Measurements from ENCODE around the gene STX8.

The STX8 gene

DNA sequence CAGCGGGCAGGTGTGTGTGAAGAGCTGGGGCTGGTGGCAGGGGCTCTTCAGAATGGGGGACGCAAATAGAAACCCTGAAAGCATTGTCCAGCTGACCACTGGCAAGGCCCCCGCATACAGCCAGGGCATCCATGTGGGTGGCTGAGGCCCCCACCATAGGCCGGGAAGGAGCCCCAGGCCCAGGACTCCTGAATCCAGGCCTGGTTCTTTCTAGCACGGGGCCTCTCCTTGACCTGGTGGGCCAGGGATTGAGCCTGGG is 353.8 kb downstream of the STX8 start:
- no peak for TF ChIP-seq ZC3H10 (CRISPR knock-in tag; IDR thresholded peaks at IDR 0.05)
- TF ChIP-seq RARB (CRISPR knock-in tag; IDR thresholded peaks at IDR 0.05) = no peak
- no peak for ATAC-seq

DNA sequence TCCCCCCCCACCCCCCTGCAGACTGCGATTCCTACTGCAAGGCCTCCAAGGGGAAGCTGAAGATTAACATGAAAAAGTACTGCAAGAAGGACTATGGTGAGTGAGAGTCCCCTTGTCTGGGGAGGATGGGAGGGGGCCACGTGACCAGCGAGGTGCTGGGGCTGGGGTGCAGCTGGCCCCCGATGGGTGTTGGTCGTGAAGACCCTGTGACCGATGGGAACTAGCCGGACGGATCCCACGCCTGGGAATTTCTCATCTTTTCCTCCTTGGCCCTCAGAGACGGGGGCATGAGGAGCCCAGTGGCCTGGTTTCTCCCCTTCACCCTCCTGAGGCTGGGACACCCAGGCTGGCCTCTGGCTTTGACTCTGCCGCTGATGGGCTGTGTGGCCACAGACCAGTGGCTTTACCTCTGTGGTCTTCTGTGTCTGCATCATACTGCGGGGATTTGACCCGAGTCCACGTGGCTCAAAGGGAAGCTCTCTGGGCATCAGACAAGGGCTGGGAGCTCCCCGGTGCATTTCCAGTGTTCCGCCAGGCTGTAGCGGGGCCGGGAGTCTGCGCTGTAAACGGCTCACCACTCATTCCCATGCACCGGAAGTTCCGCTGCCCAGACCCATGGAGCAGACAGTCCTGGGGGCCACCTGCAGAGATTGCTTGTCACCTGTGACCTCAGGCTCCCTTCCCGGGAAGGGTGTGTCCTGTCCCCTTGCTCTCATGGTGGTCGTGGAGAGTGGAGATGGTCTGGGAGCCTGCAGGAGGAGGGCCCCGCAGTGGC is 354.3 kb downstream of the STX8 start:
- no peak for TF ChIP-seq ZFP30 (CRISPR knock-in tag; IDR thresholded peaks at IDR 0.05)
- TF ChIP-seq ZNF8 (CRISPR knock-in tag; IDR thresholded peaks at IDR 0.05) = no peak
- TF ChIP-seq ZFP3 (CRISPR knock-in tag; IDR thresholded peaks at IDR 0.05) = no peak
- TF ChIP-seq OSR1 (CRISPR knock-in tag; IDR thresholded peaks at IDR 0.05) = no peak
- TF ChIP-seq BACH2 (CRISPR knock-in tag; IDR thresholded peaks at IDR 0.05; ENCODE audit: borderline replicate concordance) = no peak
- no peak for TF ChIP-seq ISL1 (CRISPR knock-in tag; IDR thresholded peaks at IDR 0.05)
- TF ChIP-seq PPARA (CRISPR knock-in tag; IDR thresholded peaks at IDR 0.05; ENCODE audit: borderline replicate concordance) = no peak
- no peak for TF ChIP-seq ZC3H10 (CRISPR knock-in tag; IDR thresholded peaks at IDR 0.05)
- TF ChIP-seq, protein P1, sequence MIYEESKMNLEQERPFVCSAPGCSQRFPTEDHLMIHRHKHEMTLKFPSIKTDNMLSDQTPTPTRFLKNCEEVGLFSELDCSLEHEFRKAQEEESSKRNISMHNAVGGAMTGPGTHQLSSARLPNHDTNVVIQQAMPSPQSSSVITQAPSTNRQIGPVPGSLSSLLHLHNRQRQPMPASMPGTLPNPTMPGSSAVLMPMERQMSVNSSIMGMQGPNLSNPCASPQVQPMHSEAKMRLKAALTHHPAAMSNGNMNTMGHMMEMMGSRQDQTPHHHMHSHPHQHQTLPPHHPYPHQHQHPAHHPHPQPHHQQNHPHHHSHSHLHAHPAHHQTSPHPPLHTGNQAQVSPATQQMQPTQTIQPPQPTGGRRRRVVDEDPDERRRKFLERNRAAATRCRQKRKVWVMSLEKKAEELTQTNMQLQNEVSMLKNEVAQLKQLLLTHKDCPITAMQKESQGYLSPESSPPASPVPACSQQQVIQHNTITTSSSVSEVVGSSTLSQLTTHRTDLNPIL (CRISPR knock-in tag; IDR thresholded peaks at IDR 0.05; ENCODE audit: low read depth) = no peak
- no peak for TF ChIP-seq ESRRG (CRISPR knock-in tag; IDR thresholded peaks at IDR 0.05)
- TF ChIP-seq, protein P2, sequence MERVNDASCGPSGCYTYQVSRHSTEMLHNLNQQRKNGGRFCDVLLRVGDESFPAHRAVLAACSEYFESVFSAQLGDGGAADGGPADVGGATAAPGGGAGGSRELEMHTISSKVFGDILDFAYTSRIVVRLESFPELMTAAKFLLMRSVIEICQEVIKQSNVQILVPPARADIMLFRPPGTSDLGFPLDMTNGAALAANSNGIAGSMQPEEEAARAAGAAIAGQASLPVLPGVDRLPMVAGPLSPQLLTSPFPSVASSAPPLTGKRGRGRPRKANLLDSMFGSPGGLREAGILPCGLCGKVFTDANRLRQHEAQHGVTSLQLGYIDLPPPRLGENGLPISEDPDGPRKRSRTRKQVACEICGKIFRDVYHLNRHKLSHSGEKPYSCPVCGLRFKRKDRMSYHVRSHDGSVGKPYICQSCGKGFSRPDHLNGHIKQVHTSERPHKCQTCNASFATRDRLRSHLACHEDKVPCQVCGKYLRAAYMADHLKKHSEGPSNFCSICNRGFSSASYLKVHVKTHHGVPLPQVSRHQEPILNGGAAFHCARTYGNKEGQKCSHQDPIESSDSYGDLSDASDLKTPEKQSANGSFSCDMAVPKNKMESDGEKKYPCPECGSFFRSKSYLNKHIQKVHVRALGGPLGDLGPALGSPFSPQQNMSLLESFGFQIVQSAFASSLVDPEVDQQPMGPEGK (CRISPR knock-in tag; IDR thresholded peaks at IDR 0.05; ENCODE audit: borderline replicate concordance) = no peak
- no peak for TF ChIP-seq CSDC2 (CRISPR knock-in tag; IDR thresholded peaks at IDR 0.05)
- no peak for TF ChIP-seq SNAI2 (CRISPR knock-in tag; IDR thresholded peaks at IDR 0.05)
- TF ChIP-seq, protein P3, sequence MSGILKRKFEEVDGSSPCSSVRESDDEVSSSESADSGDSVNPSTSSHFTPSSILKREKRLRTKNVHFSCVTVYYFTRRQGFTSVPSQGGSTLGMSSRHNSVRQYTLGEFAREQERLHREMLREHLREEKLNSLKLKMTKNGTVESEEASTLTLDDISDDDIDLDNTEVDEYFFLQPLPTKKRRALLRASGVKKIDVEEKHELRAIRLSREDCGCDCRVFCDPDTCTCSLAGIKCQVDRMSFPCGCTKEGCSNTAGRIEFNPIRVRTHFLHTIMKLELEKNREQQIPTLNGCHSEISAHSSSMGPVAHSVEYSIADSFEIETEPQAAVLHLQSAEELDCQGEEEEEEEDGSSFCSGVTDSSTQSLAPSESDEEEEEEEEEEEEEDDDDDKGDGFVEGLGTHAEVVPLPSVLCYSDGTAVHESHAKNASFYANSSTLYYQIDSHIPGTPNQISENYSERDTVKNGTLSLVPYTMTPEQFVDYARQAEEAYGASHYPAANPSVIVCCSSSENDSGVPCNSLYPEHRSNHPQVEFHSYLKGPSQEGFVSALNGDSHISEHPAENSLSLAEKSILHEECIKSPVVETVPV (CRISPR knock-in tag; IDR thresholded peaks at IDR 0.05) = no peak
- TF ChIP-seq ZNF70 (CRISPR knock-in tag; IDR thresholded peaks at IDR 0.05) = no peak
- no peak for TF ChIP-seq GLIS3 (CRISPR knock-in tag; IDR thresholded peaks at IDR 0.05)
- TF ChIP-seq RARB (CRISPR knock-in tag; IDR thresholded peaks at IDR 0.05) = no peak
- ATAC-seq = no peak

DNA sequence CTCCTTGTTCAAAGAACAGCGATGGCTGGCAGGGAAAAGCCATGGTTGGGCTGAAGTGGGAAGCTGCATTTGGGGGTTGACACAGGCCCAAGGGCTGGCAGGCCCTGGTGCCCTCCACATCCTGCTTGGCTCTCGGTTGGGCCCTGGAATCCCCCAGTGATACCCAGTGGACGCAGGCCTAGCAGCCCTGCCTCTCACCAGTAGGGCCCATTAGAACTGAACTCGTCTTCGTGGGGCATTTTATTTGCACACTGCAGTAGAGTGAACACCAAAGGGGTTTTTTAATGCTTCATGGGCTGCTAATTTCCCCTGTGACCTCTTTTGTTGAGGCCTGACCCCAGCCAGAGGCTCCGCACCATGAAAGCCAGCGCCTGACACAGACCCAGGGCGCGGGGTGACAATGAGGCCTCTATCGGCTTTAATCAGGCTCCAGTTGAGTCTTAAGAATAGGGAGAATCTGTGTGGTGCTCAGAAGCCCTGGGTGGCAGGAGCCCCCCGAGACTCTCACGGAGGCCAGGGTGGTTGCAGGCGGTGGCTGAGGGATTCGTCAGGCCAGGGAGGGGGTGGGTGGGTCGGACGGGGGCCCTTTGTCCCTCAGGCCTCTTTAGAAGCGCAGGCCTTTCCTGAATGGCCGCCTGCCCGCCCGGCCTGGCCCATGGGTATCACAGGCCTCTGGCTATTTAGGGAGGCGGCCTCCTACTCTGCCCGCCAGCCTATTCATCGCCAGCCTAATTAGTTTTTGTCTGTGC is 355.0 kb downstream of the STX8 start:
- TF ChIP-seq TCF4 (CRISPR knock-in tag; IDR thresholded peaks at IDR 0.05; ENCODE audit: borderline replicate concordance) (no peak), ZC3H10 (CRISPR knock-in tag; IDR thresholded peaks at IDR 0.05) (no peak), ZNF70 (CRISPR knock-in tag; IDR thresholded peaks at IDR 0.05) (no peak)
- no peak for ATAC-seq

DNA sequence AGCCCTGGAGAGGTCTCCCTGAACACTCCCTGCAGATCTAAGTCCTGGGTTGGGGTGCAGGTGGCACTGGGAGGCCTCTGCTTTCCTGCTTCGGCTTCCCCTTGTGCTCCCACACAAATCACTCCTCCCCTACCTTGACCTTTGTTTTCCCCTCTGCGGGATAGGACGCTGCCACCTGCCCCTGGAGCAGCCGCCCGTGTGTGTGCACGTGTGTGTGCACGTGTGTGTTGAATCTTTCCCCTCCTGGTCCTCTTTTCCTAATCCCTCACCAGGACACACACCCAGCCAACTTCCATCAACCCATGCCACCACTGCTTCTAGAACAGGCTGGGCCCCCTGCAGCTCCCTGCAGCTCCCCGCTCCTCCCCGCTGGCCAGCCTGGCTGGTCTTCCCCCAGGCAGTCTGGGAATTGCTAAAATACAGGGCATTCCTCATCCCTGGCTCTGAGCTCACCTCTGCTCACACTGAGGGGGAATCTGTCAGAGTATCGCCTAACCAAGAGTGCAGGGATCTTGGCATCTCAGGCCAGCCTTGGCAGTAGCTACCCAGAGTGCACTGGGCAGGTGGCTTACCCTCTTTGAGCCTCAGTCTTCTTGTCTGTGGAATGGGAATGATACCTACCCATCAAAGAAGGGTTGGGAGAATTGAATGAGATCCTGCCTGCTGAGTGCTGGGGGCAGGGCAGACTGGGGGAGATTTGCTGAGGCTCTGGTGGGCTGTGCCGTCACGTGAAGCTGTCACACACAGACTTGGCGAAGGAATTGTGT is 355.8 kb downstream of the STX8 start:
- no peak for ATAC-seq
- no peak for TF ChIP-seq PPARA (CRISPR knock-in tag; IDR thresholded peaks at IDR 0.05; ENCODE audit: borderline replicate concordance)
- TF ChIP-seq ISL1 (CRISPR knock-in tag; IDR thresholded peaks at IDR 0.05) = no peak
- TF ChIP-seq, protein P4, sequence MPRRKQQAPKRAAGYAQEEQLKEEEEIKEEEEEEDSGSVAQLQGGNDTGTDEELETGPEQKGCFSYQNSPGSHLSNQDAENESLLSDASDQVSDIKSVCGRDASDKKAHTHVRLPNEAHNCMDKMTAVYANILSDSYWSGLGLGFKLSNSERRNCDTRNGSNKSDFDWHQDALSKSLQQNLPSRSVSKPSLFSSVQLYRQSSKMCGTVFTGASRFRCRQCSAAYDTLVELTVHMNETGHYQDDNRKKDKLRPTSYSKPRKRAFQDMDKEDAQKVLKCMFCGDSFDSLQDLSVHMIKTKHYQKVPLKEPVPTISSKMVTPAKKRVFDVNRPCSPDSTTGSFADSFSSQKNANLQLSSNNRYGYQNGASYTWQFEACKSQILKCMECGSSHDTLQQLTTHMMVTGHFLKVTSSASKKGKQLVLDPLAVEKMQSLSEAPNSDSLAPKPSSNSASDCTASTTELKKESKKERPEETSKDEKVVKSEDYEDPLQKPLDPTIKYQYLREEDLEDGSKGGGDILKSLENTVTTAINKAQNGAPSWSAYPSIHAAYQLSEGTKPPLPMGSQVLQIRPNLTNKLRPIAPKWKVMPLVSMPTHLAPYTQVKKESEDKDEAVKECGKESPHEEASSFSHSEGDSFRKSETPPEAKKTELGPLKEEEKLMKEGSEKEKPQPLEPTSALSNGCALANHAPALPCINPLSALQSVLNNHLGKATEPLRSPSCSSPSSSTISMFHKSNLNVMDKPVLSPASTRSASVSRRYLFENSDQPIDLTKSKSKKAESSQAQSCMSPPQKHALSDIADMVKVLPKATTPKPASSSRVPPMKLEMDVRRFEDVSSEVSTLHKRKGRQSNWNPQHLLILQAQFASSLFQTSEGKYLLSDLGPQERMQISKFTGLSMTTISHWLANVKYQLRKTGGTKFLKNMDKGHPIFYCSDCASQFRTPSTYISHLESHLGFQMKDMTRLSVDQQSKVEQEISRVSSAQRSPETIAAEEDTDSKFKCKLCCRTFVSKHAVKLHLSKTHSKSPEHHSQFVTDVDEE (CRISPR knock-in tag; IDR thresholded peaks at IDR 0.05) = no peak
- TF ChIP-seq GLIS3 (CRISPR knock-in tag; IDR thresholded peaks at IDR 0.05) = no peak
- no peak for TF ChIP-seq ZFP30 (CRISPR knock-in tag; IDR thresholded peaks at IDR 0.05)
- no peak for TF ChIP-seq TCF4 (CRISPR knock-in tag; IDR thresholded peaks at IDR 0.05; ENCODE audit: borderline replicate concordance)
- TF ChIP-seq, protein P3 (CRISPR knock-in tag; IDR thresholded peaks at IDR 0.05) = no peak
- TF ChIP-seq ZNF8 (CRISPR knock-in tag; IDR thresholded peaks at IDR 0.05) = no peak
- TF ChIP-seq ZNF565 (CRISPR knock-in tag; conservative IDR thresholded peaks at IDR 0.05; ENCODE audit: low read depth) = no peak
- no peak for TF ChIP-seq ZC3H10 (CRISPR knock-in tag; IDR thresholded peaks at IDR 0.05)
- no peak for TF ChIP-seq TOX (CRISPR knock-in tag; IDR thresholded peaks at IDR 0.05; ENCODE audit: borderline replicate concordance)
- TF ChIP-seq, protein P2 (CRISPR knock-in tag; IDR thresholded peaks at IDR 0.05; ENCODE audit: borderline replicate concordance) = no peak
- no peak for TF ChIP-seq SNAI2 (CRISPR knock-in tag; IDR thresholded peaks at IDR 0.05)
